ENCODE measurements around the gene MCM8. TPM values are rescaled to one million over a fixed set of nuclear protein-coding genes. Genes with fewer than 3 reads are reported as not detected.
"Not testable (repeated sequence)": the region's sequence is repeated elsewhere in the genome, so short reads cannot be mapped to it uniquely, and the experiment has no call there.

Gene MCM8
- total RNA-seq, 1 donor from 2014 or later, result 4.7 TPM

DNA sequence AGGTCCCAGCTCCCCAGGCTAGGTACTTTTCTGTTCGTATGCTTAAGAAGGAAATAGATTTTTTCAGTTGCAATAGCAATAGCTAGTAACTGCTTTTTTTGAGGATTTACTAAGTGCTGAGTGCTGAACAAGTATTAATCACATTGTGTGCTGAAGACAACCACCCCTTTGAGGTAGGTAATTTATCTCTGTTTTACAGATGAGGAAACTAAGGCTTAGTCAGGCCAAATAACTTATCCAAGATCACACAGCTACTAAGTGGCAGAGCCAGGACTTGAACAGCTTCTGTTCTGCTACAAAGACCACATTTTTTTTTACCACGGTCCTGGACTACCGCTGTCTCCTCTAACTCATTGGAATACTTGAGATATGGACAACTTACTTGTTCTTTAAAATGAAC is 63.6 kb downstream of the MCM8 start:
- Histone ChIP-seq H3K9ac (ENCODE audit: low read depth in 1 of 3, low read length in 3 of 3) (no peak overlapping the region), H3K4me3 (ENCODE audit: low read length in 3 of 3) (no peak overlapping the region), H3K4me1 (ENCODE audit: control insufficient read depth in 3 of 3, insufficient read depth in 3 of 3, low read length in 3 of 3) (no peaks in the 10 kb centered on the region), H3K27ac (ENCODE audit: low read depth, low read length) (no peak overlapping the region), H3K27me3 (ENCODE audit: control insufficient read depth in 3 of 3, insufficient read depth in 3 of 3, low read length in 3 of 3) (no peaks in the 10 kb centered on the region), H3K36me3 (ENCODE audit: control insufficient read depth in 3 of 3, insufficient read depth in 3 of 3, low read length in 3 of 3) (peaks cover 10 to 37% (median 27%) of the 10 kb centered on the region in 3 donors), H3K9me3 (ENCODE audit: control insufficient read depth in 3 of 3, low read length in 3 of 3) (no peaks in the 10 kb centered on the region)

DNA sequence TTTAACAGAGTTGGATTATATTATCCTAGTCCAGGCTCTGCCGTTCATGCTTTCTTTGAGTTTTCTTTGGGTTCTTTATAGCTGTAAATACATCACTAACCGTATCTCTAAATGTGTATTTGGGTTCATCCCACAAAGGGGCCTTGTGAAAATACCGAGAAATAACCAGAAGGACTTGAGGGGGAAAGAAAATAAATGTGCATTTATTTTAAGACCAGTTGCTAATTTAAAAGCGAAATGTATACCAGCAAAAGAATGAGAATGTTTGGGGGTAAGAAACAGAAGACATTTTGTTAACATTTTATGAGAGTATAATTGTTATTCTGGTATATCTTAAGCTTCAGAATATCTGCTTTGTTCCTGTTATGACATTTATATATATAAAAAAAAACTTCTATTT is 64.5 kb downstream of the MCM8 start:
- Histone ChIP-seq H3K27me3 (ENCODE audit: control insufficient read depth in 3 of 3, insufficient read depth in 3 of 3, low read length in 3 of 3) (no peaks in the 10 kb centered on the region), H3K4me3 (ENCODE audit: low read length in 3 of 3) (no peak overlapping the region), H3K9me3 (ENCODE audit: control insufficient read depth in 3 of 3, low read length in 3 of 3) (no peaks in the 10 kb centered on the region), H3K36me3 (ENCODE audit: control insufficient read depth in 3 of 3, insufficient read depth in 3 of 3, low read length in 3 of 3) (peaks cover 10 to 35% (median 24%) of the 10 kb centered on the region in 3 donors), H3K9ac (ENCODE audit: low read depth in 1 of 3, low read length in 3 of 3) (no peak overlapping the region), H3K27ac (ENCODE audit: low read depth, low read length) (no peak overlapping the region), H3K4me1 (ENCODE audit: control insufficient read depth in 3 of 3, insufficient read depth in 3 of 3, low read length in 3 of 3) (no peaks in the 10 kb centered on the region)

DNA sequence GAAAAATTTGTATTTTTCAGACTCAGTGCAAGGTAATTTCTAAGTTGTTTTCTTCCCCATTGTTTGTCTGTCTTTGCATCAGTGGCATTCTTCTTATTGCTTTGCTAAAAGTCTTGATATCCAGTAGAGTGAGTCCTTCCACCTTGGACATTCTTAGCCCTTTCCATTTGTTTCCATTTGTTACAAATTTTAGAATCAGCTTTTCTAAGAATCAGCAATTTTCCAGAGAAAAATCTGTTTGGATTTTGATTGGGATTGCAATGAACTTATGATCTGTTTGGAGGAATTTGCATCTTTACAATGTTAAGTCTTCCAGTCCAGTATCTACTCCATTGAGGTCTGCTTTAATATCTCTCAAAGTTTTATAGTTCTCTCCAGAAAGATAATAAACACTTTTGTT is 67.0 kb downstream of the MCM8 start:
- peaks cover 2 to 17% (median 10%) of the 10 kb centered on the region in 3 donors for H3K36me3 ChIP-seq (ENCODE audit: control insufficient read depth in 3 of 3, insufficient read depth in 3 of 3, low read length in 3 of 3)
- H3K9ac ChIP-seq (ENCODE audit: low read depth in 1 of 3, low read length in 3 of 3), result no peak overlapping the region
- no peaks in the 10 kb centered on the region for H3K4me1 ChIP-seq (ENCODE audit: control insufficient read depth in 3 of 3, insufficient read depth in 3 of 3, low read length in 3 of 3)
- no peak overlapping the region for H3K4me3 ChIP-seq (ENCODE audit: low read length in 3 of 3)
- no peaks in the 10 kb centered on the region for H3K9me3 ChIP-seq (ENCODE audit: control insufficient read depth in 3 of 3, low read length in 3 of 3)
- no peaks in the 10 kb centered on the region for H3K27me3 ChIP-seq (ENCODE audit: control insufficient read depth in 3 of 3, insufficient read depth in 3 of 3, low read length in 3 of 3)
- no peak overlapping the region for H3K27ac ChIP-seq (ENCODE audit: low read depth, low read length)

DNA sequence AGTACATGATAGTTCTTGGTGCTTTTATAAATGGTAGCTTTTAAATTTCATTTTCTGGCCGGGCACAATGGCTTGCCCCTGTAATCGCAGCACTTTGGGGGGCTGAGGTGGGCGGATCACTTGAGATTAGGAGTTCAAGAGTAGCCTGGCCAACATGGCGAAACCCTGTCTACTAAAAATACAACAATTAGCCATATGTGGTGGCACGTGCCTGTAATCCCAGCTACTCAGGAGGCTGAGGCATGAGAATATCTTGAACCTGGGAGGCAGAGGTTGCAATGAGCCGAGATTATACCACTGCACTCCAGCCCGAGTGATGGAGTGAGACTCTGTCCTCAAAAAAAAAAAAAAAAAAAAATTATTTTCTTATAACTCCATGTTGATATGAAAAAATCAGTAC is 67.4 kb downstream of the MCM8 start:
- H3K27me3 ChIP-seq (ENCODE audit: control insufficient read depth in 3 of 3, insufficient read depth in 3 of 3, low read length in 3 of 3), result no peaks in the 10 kb centered on the region
- H3K4me3 ChIP-seq (ENCODE audit: low read length in 3 of 3), result no peak overlapping the region
- no peak overlapping the region for H3K27ac ChIP-seq (ENCODE audit: low read depth, low read length)

DNA sequence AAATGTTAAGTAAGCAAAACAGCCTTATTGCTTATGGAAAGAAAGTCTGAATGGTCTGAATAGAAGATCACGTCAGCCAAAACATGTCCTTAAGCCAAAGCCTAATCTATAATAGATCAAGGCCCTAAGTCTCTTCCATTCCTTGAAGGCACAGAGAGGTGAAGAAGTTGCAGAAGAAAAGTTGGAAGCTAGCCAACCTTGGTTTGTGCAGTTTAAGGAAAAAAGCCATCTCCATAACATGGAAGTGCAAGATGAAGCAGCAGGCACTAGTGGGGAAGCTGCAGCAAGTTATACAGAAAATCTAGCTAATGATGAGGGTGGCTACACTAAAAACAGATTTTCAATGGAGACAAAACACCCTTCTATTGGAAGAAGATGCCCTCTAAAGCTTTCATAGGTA is 74.3 kb downstream of the MCM8 start:
- Histone ChIP-seq H3K4me3 (ENCODE audit: low read length in 3 of 3) (no peak overlapping the region), H3K9me3 (ENCODE audit: control insufficient read depth in 3 of 3, low read length in 3 of 3) (no peaks in the 10 kb centered on the region), H3K27ac (ENCODE audit: low read depth, low read length) (no peak overlapping the region), H3K36me3 (ENCODE audit: control insufficient read depth in 3 of 3, insufficient read depth in 3 of 3, low read length in 3 of 3) (peaks cover 2 to 16% (median 9%) of the 10 kb centered on the region in 3 donors), H3K4me1 (ENCODE audit: control insufficient read depth in 3 of 3, insufficient read depth in 3 of 3, low read length in 3 of 3) (peaks cover 0 to 10% (median 0%) of the 10 kb centered on the region in 3 donors), H3K9ac (ENCODE audit: low read depth in 1 of 3, low read length in 3 of 3) (no peak overlapping the region), H3K27me3 (ENCODE audit: control insufficient read depth in 3 of 3, insufficient read depth in 3 of 3, low read length in 3 of 3) (no peaks in the 10 kb centered on the region)

More for the DNA sequence above, 67.4 kb downstream of the MCM8 start:
- H3K4me1 ChIP-seq (ENCODE audit: control insufficient read depth in 3 of 3, insufficient read depth in 3 of 3, low read length in 3 of 3), result no peaks in the 10 kb centered on the region
- H3K9ac ChIP-seq (ENCODE audit: low read depth in 1 of 3, low read length in 3 of 3), result no peak overlapping the region
- H3K9me3 ChIP-seq (ENCODE audit: control insufficient read depth in 3 of 3, low read length in 3 of 3), result no peaks in the 10 kb centered on the region
- H3K36me3 ChIP-seq (ENCODE audit: control insufficient read depth in 3 of 3, insufficient read depth in 3 of 3, low read length in 3 of 3), result peaks cover under 1 to 14% (median 10%) of the 10 kb centered on the region in 3 donors

DNA sequence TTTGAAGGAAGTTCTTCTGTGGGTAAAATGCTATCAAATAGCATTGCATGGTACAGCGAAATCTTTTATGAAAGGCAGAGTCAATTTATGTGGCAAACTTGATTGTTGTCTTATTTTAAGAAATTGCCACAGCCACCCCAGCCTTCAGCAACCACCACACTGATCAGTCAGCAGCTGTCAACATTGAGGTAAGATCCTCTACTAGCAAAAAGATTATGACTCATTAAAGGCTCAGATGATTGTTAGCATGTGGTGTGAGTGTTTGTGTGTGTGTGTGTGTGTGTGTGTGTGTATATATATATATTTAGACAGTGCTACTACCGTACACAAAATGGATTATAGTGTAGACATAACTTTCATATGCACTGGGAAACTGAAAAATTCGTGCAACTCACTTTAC is 75.6 kb downstream of the MCM8 start:
- no peak overlapping the region for H3K4me3 ChIP-seq (ENCODE audit: low read length in 3 of 3)
- H3K27me3 ChIP-seq (ENCODE audit: control insufficient read depth in 3 of 3, insufficient read depth in 3 of 3, low read length in 3 of 3), result no peaks in the 10 kb centered on the region
- H3K36me3 ChIP-seq (ENCODE audit: control insufficient read depth in 3 of 3, insufficient read depth in 3 of 3, low read length in 3 of 3), result peaks cover 2 to 16% (median 9%) of the 10 kb centered on the region in 3 donors
- H3K9me3 ChIP-seq (ENCODE audit: control insufficient read depth in 3 of 3, low read length in 3 of 3), result no peaks in the 10 kb centered on the region
- peak overlapping the region in 1 of 3 donors; percentile 12 for H3K9ac ChIP-seq (ENCODE audit: low read depth in 1 of 3, low read length in 3 of 3)
- peaks cover 0 to 10% (median 0%) of the 10 kb centered on the region in 3 donors for H3K4me1 ChIP-seq (ENCODE audit: control insufficient read depth in 3 of 3, insufficient read depth in 3 of 3, low read length in 3 of 3)
- peak overlapping the region; percentile 37 for H3K27ac ChIP-seq (ENCODE audit: low read depth, low read length)

DNA sequence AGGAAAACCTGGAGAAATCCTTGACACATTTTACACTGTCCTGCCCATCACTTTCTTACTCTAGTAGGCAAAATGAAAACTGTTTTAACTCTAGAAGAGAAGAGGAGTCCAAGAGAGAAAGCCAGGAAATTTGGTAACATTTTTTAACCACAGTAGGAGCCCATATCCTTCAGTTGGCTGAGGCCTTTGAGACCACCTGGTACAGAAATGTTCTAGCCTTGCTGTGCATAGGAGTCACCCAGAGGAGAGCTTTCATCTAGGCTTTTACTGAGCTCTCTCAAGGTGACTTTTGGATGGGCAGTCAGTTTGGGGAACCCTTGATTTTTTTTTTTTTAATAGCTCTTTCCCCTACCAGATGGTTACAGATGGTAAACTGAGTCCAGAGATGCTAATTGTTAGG is 78.4 kb downstream of the MCM8 start:
- Histone ChIP-seq H3K27me3 (ENCODE audit: control insufficient read depth in 3 of 3, insufficient read depth in 3 of 3, low read length in 3 of 3) (no peaks in the 10 kb centered on the region), H3K9ac (ENCODE audit: low read depth in 1 of 3, low read length in 3 of 3) (no peak overlapping the region), H3K4me3 (ENCODE audit: low read length in 3 of 3) (no peak overlapping the region), H3K27ac (ENCODE audit: low read depth, low read length) (no peak overlapping the region), H3K36me3 (ENCODE audit: control insufficient read depth in 3 of 3, insufficient read depth in 3 of 3, low read length in 3 of 3) (peaks cover 2 to 16% (median 6%) of the 10 kb centered on the region in 3 donors), H3K4me1 (ENCODE audit: control insufficient read depth in 3 of 3, insufficient read depth in 3 of 3, low read length in 3 of 3) (peaks cover 0 to 15% (median 0%) of the 10 kb centered on the region in 3 donors), H3K9me3 (ENCODE audit: control insufficient read depth in 3 of 3, low read length in 3 of 3) (no peaks in the 10 kb centered on the region)

DNA sequence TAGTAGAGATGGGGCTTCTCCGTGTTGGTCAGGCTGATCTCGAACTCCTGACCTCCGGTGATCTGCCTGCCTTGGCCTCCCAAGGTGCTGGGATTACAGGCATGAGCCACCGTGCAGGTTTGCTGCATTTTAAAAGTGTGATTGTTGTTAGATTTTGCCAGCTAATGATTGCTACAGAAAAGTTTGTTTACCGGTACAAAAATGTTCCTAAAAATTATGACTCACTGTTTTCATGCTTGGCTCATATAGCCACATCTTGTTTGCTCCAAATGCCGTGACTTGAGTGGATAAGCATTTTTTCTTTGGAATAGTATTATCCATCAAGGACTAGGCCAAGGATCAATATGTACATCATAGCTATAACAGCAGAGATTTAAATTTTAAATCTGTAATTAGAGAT is 79.1 kb downstream of the MCM8 start:
- Histone ChIP-seq H3K27me3 (ENCODE audit: control insufficient read depth in 3 of 3, insufficient read depth in 3 of 3, low read length in 3 of 3) (no peaks in the 10 kb centered on the region), H3K4me1 (ENCODE audit: control insufficient read depth in 3 of 3, insufficient read depth in 3 of 3, low read length in 3 of 3) (peaks cover 4 to 22% (median 6%) of the 10 kb centered on the region in 3 donors), H3K36me3 (ENCODE audit: control insufficient read depth in 3 of 3, insufficient read depth in 3 of 3, low read length in 3 of 3) (peaks cover 0 to 9% (median 9%) of the 10 kb centered on the region in 3 donors), H3K4me3 (ENCODE audit: low read length in 3 of 3) (no peak overlapping the region), H3K27ac (ENCODE audit: low read depth, low read length) (no peak overlapping the region), H3K9ac (ENCODE audit: low read depth in 1 of 3, low read length in 3 of 3) (no peak overlapping the region), H3K9me3 (ENCODE audit: control insufficient read depth in 3 of 3, low read length in 3 of 3) (no peaks in the 10 kb centered on the region)

DNA sequence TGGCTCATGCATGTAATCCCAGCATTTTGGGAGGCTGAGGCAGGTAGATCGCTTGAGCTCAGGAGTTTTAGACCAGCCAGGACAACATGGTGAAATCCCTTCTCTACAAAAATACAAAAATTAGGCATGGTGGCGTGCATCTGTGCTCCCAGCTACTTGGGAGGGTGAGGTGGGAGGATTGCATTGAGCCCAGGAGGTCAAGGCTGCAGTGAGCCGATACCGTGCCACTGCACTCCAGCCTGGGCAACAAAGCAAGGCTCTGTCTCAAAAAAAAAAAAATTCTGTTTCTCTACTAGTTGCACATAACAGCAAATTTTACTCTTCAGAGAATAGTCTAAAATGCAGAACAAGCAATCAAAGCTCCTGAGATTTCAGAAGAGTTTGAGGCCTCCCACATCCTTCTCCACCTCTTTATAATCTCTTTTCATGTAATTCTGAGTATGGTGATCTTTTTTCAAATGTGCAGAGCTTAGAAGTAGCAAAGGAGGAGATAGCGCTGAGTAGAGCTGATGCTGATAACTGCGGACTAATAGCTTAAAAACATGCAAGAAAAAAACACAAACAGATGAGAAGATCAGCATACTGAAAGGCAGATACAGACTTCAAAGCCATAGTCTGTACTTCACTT is 80.1 kb downstream of the MCM8 start:
- Histone ChIP-seq H3K9ac (ENCODE audit: low read depth in 1 of 3, low read length in 3 of 3) (no peak overlapping the region), H3K36me3 (ENCODE audit: control insufficient read depth in 3 of 3, insufficient read depth in 3 of 3, low read length in 3 of 3) (peaks cover 0 to 5% (median 2%) of the 10 kb centered on the region in 3 donors), H3K4me1 (ENCODE audit: control insufficient read depth in 3 of 3, insufficient read depth in 3 of 3, low read length in 3 of 3) (peaks cover 9 to 26% (median 10%) of the 10 kb centered on the region in 3 donors), H3K27ac (ENCODE audit: low read depth, low read length) (no peak overlapping the region), H3K9me3 (ENCODE audit: control insufficient read depth in 3 of 3, low read length in 3 of 3) (no peaks in the 10 kb centered on the region), H3K4me3 (ENCODE audit: low read length in 3 of 3) (no peak overlapping the region), H3K27me3 (ENCODE audit: control insufficient read depth in 3 of 3, insufficient read depth in 3 of 3, low read length in 3 of 3) (no peaks in the 10 kb centered on the region)

DNA sequence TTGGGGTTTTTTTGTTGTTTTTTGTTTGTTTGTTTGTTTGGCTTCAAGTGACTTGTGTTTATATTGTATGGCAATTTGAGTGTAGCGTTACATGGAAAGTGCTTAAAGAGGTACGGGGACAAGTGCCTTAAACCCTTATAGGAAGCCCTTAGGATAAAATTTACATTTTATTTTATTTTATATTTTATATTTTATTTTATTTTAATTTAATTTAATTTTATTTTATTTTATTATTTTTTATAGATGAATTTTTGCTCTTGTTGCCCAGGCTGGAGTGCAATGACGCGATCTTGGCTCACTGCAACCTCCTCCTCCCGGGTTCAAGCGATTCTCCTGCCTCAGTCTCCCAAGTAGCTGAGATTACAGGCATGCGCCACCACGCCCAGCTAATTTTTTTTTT is 82.5 kb downstream of the MCM8 start:
- H3K9me3 ChIP-seq (ENCODE audit: control insufficient read depth in 3 of 3, low read length in 3 of 3); H3K27ac ChIP-seq (ENCODE audit: low read depth, low read length); H3K9ac ChIP-seq (ENCODE audit: low read depth in 1 of 3, low read length in 3 of 3); H3K4me3 ChIP-seq (ENCODE audit: low read length in 3 of 3); H3K27me3 ChIP-seq (ENCODE audit: control insufficient read depth in 3 of 3, insufficient read depth in 3 of 3, low read length in 3 of 3): not testable (repeated sequence)
- Histone ChIP-seq H3K4me1 (ENCODE audit: control insufficient read depth in 3 of 3, insufficient read depth in 3 of 3, low read length in 3 of 3) (peaks cover 9 to 20% (median 10%) of the 10 kb centered on the region in 3 donors), H3K36me3 (ENCODE audit: control insufficient read depth in 3 of 3, insufficient read depth in 3 of 3, low read length in 3 of 3) (peaks cover 7 to 19% (median 15%) of the 10 kb centered on the region in 3 donors)
